Vagina (tissue), 2 donors: ENCODE data around the gene LTBP3.

Experiments
- CTCF ChIP-seq, 3 experiments: fragments of 450-650 bp in 2 of 3; fragments of 200-600 bp in 1 of 3; sonication (generic) in 1 of 3; IDR thresholded peaks; one replicate each; pipeline ENCODE4 v1.5.1; 2017 to 2019; ENCODE audit warnings: antibody characterized with exemption in 3 of 3, mild to moderate bottlenecking in 2 of 3, moderate library complexity in 2 of 3
- POLR2AphosphoS5 ChIP-seq, 2 donors: sonication (generic); formaldehyde crosslinking; IDR thresholded peaks; one replicate each; pipeline ENCODE4 v1.9.0; 2017; ENCODE audit warnings: antibody characterized with exemption in 2 of 2, mild to moderate bottlenecking in 2 of 2, low read depth in 1 of 2; ENCODE audit not compliant: insufficient read depth in 1 of 2

DNA sequence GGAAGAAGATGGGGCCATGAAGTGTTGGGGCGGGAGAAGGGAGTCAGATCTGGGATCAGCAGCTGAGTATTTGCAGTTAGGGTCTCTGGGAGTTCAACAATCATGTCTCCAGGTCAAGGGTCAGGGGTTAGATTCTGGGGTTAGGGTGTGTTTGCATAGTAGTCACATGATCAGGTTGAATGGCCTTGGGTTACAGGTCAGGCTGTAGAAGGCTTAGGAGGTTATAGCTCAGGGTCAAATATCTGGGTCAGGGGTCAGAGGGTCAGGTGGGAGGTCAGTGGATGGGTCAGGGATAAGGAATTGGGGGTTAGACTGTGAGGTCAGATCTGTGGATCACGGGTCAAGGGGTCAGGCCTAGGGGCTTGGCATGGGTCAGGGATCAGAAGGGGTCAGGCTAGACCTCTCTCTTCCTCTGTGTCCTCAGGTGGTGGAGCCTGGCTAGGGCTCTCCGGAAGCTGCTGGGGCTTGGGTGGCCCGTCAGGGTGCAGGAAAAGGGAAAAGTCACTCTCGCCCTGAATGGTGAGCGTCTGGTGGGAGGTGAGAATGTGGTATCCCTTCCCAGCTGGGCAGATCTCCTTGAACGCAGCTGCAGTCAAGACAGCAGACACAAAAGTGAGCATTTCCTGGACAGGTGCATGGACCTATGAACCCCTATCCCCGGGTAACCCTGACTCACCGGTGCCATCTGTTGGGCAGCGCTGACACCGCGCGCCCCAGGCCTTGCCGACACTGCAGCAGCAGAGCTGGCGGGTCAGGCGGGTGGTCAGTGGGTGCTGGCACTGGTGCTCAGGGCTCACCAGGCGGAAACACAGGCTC lies 6.4 kb downstream of the LTBP3 start:
- TF ChIP-seq POLR2AphosphoS5 (IDR thresholded peaks at IDR 0.05; ENCODE audit: insufficient read depth in 1 of 2, low read depth in 1 of 2) (peak in 1 of 2 donors; percentile 23), CTCF (IDR thresholded peaks at IDR 0.05) (no peak)
